Prostate gland (tissue), 2 donors: ENCODE results near the gene ST7. TPM values are rescaled to one million over a fixed set of nuclear protein-coding genes. Genes with fewer than 3 reads are reported as not detected.

Experiments used
- DNase-seq: peaks from one replicate; pipeline ENCODE4 v3.0.0-alpha.2; 2019; ENCODE audit warnings: low spot score
- H3K27ac ChIP-seq, 2 donors: fragments of 200-600 bp; sonication (generic); 2 replicates each; pipeline ENCODE4 v1.5.1; 2017 to 2019
- H3K27me3 ChIP-seq: fragments of 200-600 bp; sonication (generic); replicated peaks from 2 replicates; pipeline ENCODE4 v1.5.1; 2019; ENCODE audit not compliant: insufficient read depth
- H3K36me3 ChIP-seq, 2 donors: fragments of 200-600 bp; sonication (generic); 1 replicate in 1 of 2; 2 replicates in 1 of 2; pipeline versions ENCODE4 v1.5.1 to v1.8.1; 2017 to 2019
- H3K4me1 ChIP-seq: fragments of 200-600 bp; sonication (generic); replicated peaks from 2 replicates; pipeline ENCODE4 v1.5.1; 2019
- H3K4me3 ChIP-seq, 2 donors: fragments of 200-600 bp; sonication (generic); 2 replicates each; pipeline ENCODE4 v1.5.1; 2017 to 2019
- H3K9me3 ChIP-seq: fragments of 200-600 bp; sonication (generic); 2 replicates; pipeline ENCODE4 v1.5.1; 2017
- POLR2A ChIP-seq: fragments of 450-650 bp; IDR thresholded peaks from one replicate; pipeline ENCODE4 v1.6.1; 2016; ENCODE audit warnings: antibody characterized with exemption, mild to moderate bottlenecking
- POLR2AphosphoS5 ChIP-seq: sonication (generic); formaldehyde crosslinking; IDR thresholded peaks from one replicate; pipeline ENCODE4 v1.6.1; 2017; ENCODE audit warnings: antibody characterized with exemption
- WGBS: methylation state at CpG from one replicate; pipeline ENCODE4 v1.1.5; 2018; 5-methylcytosine and 5-hydroxymethylcytosine counted together
- intact Hi-C: fragments of 100-400 bp; cut with DNase I; formaldehyde crosslinking; loops from one replicate; pipeline ENCODE4 v1.14.2; 2022
- total RNA-seq, 2 donors: library from RNA; depleted of rRNA; stranded (reverse); fragments of >200 nt; gene quantifications; one replicate each; pipeline ENCODE4 v1.1.0, GENCODE V29; 2016
- TF ChIP-seq, protein P1 (sequence below), 4 experiments: fragments of 200-600 bp in 2 of 4; fragments of 450-650 bp in 2 of 4; sonication (generic) in 2 of 4; IDR thresholded peaks; 1 replicate in 3 of 4; 2 replicates in 1 of 4; pipeline ENCODE4 v1.5.1; 2016 to 2019; ENCODE audit warnings: antibody characterized with exemption in 4 of 4, mild to moderate bottlenecking in 2 of 4, moderate library complexity in 2 of 4

ST7 gene
- total RNA-seq, 2 donors from 2014 or later = 18.7 to 27.5 TPM

DNA sequence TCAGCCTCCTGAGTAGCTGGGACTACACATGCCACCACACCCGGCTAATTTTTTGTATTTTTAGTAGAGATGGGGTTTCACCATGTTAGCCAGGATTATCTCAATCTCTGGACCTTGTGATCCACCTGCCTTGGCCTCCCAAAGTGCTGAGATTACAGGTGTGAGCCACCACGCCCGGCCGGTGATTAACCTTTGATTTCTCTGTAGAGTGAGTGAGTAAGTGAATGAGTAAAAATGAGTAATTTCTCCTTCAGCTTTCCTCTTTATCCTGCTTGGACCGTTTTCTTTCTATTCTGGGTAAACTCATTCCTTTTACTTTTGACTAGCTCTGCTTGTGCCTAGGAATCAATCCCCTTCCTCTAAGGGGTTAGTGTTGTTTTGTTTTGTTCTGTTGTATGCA is 36.8 kb downstream of the ST7 start:
- TF ChIP-seq POLR2A (no peak), POLR2AphosphoS5 (no peak)
- TF ChIP-seq, protein P1, sequence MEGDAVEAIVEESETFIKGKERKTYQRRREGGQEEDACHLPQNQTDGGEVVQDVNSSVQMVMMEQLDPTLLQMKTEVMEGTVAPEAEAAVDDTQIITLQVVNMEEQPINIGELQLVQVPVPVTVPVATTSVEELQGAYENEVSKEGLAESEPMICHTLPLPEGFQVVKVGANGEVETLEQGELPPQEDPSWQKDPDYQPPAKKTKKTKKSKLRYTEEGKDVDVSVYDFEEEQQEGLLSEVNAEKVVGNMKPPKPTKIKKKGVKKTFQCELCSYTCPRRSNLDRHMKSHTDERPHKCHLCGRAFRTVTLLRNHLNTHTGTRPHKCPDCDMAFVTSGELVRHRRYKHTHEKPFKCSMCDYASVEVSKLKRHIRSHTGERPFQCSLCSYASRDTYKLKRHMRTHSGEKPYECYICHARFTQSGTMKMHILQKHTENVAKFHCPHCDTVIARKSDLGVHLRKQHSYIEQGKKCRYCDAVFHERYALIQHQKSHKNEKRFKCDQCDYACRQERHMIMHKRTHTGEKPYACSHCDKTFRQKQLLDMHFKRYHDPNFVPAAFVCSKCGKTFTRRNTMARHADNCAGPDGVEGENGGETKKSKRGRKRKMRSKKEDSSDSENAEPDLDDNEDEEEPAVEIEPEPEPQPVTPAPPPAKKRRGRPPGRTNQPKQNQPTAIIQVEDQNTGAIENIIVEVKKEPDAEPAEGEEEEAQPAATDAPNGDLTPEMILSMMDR (IDR thresholded peaks at IDR 0.05) = no peak
- H3K27me3 ChIP-seq = no peaks in the 10 kb centered on the region
- no peaks in the 10 kb centered on the region for H3K36me3 ChIP-seq
- H3K4me1 ChIP-seq = no peaks in the 10 kb centered on the region
- no peaks in the 10 kb centered on the region for H3K9me3 ChIP-seq
- intact Hi-C loops = no loop called here
- 91% methylated on average over 5 of the region's 5 CpGs for WGBS
- no peak overlapping the region for H3K4me3 ChIP-seq
- no peak for DNase-seq
- H3K27ac ChIP-seq = no peak overlapping the region

DNA sequence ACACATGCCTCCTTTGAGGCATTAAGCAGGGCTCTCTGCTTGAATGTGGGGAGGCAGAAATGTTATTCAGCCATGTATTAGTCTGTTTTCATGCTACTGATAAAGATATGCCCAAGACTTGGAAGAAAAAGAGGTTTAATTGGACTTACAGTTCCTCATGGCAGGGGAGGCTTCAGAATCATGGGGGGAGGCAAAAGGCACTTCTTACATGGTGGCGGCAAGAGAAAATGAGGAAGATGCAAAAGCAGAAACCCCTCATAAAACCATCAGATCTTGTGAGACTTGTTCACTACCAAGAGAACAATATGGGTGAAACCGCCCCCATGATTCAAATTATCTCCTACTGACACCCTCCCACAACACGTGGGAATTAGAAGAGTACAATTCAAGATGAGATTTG is 37.9 kb downstream of the ST7 start:
- intact Hi-C loops = no loop called here
- TF ChIP-seq POLR2AphosphoS5 (no peak), POLR2A (no peak)
- TF ChIP-seq, protein P1 (IDR thresholded peaks at IDR 0.05) = no peak
- H3K4me1 ChIP-seq = no peaks in the 10 kb centered on the region
- no peaks in the 10 kb centered on the region for H3K27me3 ChIP-seq
- H3K9me3 ChIP-seq = no peaks in the 10 kb centered on the region
- no peak overlapping the region for H3K4me3 ChIP-seq
- no peak overlapping the region for H3K27ac ChIP-seq
- WGBS = 97% methylated on average over 3 of the region's 3 CpGs
- DNase-seq = no peak
- H3K36me3 ChIP-seq = no peaks in the 10 kb centered on the region

DNA sequence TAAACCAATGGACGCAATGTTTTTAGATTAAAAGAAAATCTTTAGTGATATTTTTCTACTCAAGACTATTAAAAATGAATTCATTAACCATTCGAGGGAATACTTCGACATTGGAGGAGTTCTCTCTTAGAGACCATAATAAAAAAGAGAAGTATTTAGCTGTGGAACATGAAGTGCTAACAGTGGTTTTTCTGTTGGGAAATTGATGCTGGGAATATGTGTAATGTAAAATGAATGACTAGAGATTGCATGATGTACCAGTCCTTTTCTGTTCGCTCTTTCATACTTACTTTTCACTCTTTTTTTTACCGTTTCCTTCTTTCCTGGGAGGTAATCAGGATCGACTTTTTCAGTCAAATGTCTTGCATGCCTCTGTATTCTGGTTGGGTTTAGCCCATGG is 41.3 kb downstream of the ST7 start:
- Histone ChIP-seq H3K9me3 (no peaks in the 10 kb centered on the region), H3K36me3 (no peaks in the 10 kb centered on the region), H3K4me3 (no peak overlapping the region), H3K27me3 (no peaks in the 10 kb centered on the region), H3K27ac (no peak overlapping the region), H3K4me1 (no peaks in the 10 kb centered on the region)
- intact Hi-C loops = no loop called here
- 76% methylated on average over 6 of the region's 6 CpGs for WGBS
- DNase-seq = no peak
- no peak for TF ChIP-seq POLR2A
- TF ChIP-seq, protein P1 (IDR thresholded peaks at IDR 0.05) = no peak
- no peak for TF ChIP-seq POLR2AphosphoS5

DNA sequence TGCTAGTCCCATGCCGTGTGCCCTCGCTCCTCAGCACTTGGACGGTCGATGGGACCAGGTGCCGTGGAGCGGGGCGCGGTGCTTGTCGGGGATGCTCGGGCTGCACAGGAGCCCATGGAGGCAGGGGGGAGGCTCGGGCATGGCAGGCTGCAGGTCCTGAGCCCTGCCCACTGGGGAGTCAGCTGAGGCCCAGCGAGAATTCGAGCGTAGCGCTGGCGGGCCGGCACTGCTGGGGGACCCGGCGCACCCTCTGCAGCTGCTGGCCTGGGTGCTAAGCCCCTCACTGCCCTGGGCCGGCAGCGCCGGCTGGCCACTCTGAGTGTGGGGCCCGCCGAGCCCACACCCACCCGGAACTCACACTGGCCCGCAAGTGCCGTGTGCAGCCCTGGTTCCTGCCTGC is 44.7 kb downstream of the ST7 start:
- Histone ChIP-seq H3K4me3 (no peak overlapping the region), H3K36me3 (no peaks in the 10 kb centered on the region), H3K9me3 (no peaks in the 10 kb centered on the region), H3K4me1 (no peaks in the 10 kb centered on the region), H3K27me3 (no peaks in the 10 kb centered on the region), H3K27ac (no peak overlapping the region)
- intact Hi-C loops = no loop called here
- no peak for DNase-seq
- TF ChIP-seq POLR2A = no peak
- no peak for TF ChIP-seq POLR2AphosphoS5
- TF ChIP-seq, protein P1 (IDR thresholded peaks at IDR 0.05) = no peak
- WGBS = 98% methylated on average over 27 of the region's 27 CpGs

DNA sequence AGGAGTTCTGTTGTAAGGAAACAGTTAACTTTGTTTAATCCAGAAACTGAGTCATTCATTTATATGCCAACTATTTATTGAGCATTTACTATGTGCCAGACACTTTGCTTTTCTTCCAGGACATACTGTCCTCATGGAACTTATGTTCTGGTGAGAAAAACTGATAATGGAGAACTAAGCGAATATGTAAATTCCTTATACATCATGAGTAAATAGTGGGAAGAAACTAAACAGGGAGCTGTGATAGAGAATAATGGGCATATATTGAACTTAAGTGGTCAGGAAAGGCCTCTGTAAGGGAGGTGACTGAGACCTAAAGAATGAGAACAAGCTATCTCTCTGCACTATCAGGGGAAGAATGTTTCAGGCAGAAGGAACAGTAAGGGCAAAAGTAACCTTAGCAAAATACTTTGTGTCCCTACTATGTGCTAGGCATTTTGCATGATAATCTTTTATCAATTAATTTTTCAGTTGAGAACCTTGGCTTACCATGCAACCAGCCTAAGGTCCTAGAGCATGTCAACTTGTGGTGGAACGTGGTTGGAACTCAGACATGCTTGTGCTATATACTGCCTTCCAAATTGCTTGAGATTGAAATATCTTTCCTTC is 45.4 kb downstream of the ST7 start:
- TF ChIP-seq, protein P1 (IDR thresholded peaks at IDR 0.05) = no peak
- TF ChIP-seq POLR2A = no peak
- TF ChIP-seq POLR2AphosphoS5 = no peak
- Histone ChIP-seq H3K27me3 (no peaks in the 10 kb centered on the region), H3K27ac (no peak overlapping the region), H3K9me3 (no peaks in the 10 kb centered on the region), H3K4me1 (no peaks in the 10 kb centered on the region), H3K36me3 (no peaks in the 10 kb centered on the region), H3K4me3 (no peak overlapping the region)
- no peak for DNase-seq
- intact Hi-C loops = no loop called here
- WGBS = 85% methylated on average over 2 of the region's 2 CpGs
